ENCODE data around the gene KRTAP19-1.

GRCh38 chr21:30486180-30486579 is 6.0 kb upstream of the KRTAP19-1 start:
- TF ChIP-seq CTCF (IDR thresholded peaks at IDR 0.05) = no peak
- no peak for TF ChIP-seq POLR2A (IDR thresholded peaks at IDR 0.05)
